ENCODE data around the gene KIF1A.

Gene KIF1A

DNA sequence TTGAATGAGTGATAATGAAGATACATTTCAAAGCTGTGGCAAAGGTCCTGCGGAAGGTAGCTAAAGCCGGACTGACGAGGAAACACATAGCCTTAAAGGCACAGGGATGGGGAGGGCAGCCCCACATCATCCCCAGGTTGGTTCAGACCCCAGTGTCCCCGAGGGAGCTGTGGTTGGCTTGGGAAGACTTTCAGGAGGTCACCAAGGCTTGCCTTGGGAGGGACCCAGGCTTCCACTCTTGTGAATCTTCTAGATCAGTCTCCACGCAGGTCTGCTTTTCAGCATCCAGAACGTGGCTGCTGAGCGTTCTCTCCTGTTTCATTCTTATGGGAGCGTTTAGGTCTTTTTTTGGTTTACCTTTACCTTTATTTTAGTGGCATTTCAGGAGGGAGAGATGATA is 16.8 kb downstream of the KIF1A start:
- DNase-seq (ENCODE audit: low read depth): no peak

- no peak for DNase-seq (ENCODE audit: low read depth)
These were observed 20.8 kb downstream of the KIF1A start for GRCh38 chr2:240799033-240799820.

GRCh38 chr2:240798327-240798905 is 21.6 kb downstream of the KIF1A start:
- no peak for DNase-seq (ENCODE audit: low read depth)

- no peak for DNase-seq (ENCODE audit: low read depth)
These were observed 22.1 kb downstream of the KIF1A start for GRCh38 chr2:240797914-240798313.

DNA sequence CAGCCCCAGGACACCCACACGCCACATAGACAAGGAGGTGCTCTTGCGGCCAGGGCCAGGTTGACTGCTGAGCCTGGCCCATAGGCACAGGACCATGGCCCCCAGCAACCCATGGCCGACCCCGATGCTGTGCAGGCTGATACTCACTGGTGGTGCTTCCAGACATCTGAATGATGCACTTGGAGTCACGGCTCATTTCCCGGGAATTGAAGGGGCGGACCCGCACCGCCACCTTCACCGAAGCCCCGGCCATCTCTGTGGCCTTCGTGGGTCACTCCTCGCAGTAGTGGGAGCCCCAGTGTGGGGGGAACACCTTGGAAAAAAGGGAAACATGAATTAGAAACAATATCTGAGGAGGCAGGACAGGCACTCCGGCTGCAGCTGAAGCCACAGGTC is 22.5 kb downstream of the KIF1A start:
- DNase-seq (ENCODE audit: low read depth): no peak

GRCh38 chr2:240796543-240797499 is 23.2 kb downstream of the KIF1A start:
- no peak for DNase-seq (ENCODE audit: low read depth)

GRCh38 chr2:240795916-240796510 is 24.0 kb downstream of the KIF1A start:
- DNase-seq (ENCODE audit: low read depth): no peak

DNA sequence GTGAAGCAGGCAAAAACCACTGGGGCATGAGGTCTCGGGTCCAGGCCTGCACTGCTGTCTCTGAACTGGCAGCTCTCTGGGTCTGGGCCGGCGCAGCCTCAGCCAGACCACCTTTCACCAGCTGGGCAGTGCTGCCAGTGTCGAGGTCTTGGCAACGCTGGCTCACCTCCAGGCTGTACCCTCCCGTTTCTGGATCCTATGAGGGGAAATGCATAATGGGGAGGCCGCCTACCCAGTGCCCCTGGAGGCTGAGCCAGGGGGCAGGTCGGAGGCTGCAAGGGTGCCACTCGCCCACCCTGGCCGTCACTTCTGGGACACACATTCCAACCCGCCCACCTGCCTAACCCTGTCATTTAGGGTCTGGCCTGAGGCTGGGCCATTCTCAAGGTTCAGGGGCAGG is 24.6 kb downstream of the KIF1A start:
- no peak for DNase-seq (ENCODE audit: low read depth)

- no peak for DNase-seq (ENCODE audit: low read depth)
These were observed 25.8 kb downstream of the KIF1A start for GRCh38 chr2:240794178-240794721.

DNA sequence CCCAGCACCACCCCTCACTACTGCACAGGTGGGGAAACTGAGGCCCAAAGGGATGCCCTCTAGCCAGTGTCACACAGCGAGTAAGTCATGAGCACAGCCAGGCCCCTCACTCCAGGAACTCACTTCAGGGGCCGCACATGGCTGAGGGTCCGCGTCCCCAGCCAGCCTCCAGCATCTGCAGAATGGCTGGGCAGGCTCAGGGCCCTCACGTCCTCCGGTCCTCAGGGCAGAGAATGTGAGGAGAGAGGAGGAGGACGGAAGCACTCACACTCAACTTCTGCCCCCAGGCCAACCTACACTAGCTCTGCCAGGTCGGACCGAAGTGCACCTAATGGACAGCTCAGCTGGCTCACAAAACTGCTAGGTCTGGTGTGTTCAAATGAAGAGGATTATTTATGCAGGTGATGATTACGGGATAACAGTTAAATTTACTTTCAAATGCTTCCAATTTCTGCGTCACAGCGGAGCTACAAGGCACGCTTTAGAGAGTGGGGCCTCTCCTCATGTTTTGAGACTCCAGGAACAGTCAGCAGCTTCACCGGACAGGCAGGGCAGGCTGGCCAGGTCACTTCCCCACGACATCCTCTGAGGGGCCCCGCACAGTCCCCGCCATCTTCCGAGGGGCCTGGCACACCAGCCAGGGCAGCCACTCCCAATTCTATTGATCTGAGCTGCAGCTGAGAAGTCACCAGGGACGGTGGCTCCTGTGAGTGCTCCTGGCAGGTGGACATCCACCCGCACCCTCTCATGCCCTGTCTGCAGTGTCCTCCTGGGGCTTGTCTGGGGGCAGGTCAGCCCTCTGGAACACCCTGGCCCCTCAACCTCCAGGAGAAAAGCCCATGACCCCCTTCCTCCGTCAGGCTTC is 26.5 kb downstream of the KIF1A start:
- no peak for DNase-seq (ENCODE audit: low read depth)

GRCh38 chr2:240792629-240793312 is 27.2 kb downstream of the KIF1A start:
- no peak for DNase-seq (ENCODE audit: low read depth)

DNA sequence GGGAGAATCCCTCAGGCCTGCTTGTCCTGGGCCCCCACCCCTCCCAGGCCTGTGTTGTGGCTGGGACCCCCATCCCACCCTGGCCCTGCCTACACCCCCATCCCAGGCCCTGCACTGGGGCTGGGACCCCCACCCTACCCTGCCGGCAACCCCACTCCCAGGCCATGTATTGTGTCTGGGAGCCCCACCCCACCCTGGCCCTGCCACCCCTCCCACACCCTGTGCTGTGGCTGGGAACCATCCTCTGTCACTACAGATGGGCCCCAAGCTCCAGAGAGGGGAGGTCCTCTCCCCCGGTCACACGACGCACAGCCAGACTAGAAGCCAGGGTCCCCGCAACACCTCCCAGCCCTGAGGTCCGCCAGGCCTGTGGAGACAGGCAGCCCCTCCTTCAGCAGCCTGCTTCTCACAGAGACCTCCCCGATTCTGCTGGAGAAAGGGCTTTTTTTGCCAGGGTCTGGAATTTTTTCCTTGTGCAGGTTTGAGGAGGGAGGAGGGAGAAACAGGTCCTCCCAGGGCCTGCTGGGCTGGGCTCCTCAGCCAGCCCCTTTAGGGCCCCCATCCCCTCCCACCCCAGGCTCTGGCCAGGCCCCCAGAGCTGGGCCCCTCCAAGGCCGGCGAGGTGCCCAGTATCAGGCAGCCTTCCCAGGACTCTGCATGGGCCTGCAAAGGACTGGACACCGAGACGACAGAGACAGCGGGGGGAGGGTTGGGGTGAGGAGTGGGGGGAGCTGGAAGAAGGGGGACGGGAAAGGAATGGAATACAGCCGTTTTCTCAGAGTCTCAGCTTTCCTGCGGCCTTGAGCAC is 28.0 kb downstream of the KIF1A start:
- DNase-seq (ENCODE audit: low read depth): no peak

DNA sequence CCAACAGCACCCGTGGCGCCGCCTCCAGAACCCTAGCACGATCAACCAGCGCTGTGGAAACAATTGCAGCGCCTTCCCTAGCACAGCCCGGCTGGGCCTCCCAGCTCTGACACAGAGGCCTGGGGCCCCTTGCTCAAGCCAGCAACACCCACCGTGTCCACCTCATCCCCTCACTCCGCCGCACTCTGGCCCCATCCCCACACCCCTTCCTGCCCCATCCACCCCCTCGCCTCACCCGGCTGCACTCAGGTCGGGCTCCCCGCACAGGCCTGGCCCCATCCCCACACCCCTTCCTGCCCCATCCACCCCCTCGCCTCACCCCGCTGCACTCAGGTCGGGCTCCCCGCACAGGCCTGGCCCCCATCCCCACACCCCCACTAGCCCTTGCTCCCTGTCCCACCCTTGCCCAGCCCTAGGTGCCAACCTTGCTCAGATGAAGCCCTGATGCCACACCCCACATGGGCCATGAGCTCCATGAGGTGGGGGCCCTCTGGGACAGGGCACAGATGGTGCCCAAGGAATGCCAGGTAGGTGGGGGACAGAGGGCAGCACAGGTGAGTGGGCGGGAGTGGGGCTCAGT is 28.7 kb downstream of the KIF1A start:
- DNase-seq (ENCODE audit: low read depth): no peak

DNA sequence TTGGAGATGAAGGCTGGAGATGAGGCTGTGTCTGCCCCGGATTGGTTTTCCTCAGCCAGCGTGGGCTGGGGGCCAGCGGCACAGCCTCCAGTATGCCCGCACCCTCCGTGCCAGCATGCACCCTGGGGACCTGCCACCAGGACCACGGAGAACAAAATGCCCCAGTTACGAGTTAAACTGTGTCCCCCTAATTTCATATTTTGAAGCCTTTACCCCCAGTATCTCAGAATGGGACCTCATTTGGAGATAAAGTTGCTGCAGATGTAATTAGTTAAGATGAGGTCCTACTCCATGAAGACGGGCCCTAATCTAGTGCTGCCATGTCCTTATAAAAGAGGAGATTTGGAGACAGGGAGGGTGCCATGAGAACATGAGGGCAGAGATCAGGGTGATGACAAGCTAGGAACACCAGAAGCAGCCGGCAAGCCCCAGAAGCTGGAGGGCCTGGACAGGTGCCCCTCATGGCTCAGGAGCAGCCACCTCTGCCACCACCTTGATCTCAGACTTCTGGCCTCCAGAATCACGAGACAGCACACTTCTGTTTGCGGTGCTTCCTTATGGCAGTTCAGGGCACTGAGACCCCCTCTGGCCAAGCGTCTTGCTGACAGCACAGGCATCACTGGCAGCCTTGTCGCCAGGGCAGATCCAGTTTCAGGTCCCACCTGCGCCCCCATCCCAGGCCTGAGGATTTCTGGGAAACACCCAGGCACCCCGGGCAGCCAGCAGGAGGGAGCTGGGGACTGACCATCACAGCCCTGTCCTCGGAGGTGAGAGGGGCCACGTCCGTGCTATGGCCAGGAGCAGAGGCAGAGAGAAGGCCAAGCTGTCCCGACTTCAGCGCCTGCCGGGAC is 29.4 kb downstream of the KIF1A start:
- DNase-seq (ENCODE audit: low read depth): no peak

DNA sequence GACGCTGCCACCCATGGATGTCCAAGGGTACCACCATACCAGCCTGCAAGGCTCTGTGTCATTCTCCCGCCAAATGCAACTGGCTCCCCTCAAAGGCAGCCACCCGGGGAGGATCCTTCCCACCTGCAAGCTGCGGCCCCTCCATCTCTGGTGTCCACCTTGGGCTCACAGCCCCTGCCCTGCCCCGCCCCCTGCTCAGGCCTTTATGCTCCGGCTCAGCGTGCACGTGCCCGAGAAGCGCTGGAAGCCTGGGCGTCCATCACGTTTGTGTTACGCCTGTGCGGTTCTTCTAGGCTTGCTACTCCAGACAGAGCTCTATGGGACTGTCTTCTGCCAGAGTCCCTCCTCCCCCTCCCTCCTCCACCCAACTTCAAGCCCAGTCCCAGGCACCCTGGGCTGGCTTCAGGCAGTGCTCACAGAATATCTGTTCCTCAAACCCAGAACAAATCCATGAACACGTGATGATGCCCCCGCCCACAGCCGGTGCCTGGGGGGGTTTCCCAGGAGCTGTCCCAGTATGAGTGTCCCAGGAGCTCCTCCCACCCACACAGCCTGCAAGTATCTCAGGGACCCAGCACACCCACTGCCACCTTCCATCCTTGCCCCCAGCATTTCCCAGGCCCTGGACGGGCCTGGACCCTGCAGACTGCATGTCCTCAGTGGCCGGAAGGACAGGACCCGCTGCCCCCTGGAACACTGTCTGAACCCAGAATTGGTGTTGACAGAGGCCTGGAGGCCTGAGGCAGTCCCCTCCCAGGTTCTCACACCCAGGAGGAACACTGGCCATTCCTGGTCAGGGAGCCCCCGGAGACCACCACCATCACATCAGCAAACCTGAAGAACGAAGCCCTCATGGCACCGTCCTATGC is 30.3 kb downstream of the KIF1A start:
- DNase-seq (ENCODE audit: low read depth): no peak

DNA sequence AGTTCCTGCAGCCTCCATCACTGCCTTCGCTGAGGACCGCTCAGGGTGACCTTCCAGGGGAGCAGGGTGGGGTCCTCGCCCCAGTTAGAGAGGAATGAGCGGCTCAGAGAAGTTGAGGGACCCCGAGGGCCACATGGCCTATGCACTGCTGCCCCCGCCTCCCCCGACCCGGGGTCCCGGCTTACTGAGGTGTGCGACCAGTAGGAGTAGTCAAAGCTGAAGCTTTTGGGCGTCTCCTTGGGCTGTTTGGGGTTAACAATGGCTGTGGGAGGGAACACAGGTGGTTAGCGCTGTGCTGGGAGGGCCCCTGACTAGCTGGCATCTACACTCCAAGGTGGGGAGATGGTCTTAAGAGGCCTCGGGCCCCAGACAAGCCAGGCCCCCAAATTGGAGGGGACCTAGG is 31.0 kb downstream of the KIF1A start:
- DNase-seq (ENCODE audit: low read depth): no peak

- DNase-seq (ENCODE audit: low read depth): no peak
These were observed 31.5 kb downstream of the KIF1A start for GRCh38 chr2:240788482-240788881.
